Cardiac fibroblast (primary cell): ENCODE measurements around the gene CCDC148.

Experiments used
- DNase-seq, 2 donors: peaks; one replicate each; pipeline versions ENCODE4 v3.0.0 to v3.0.0-alpha.2; 2010; ENCODE audit warnings: low read depth in 2 of 2
- H3K4me3 ChIP-seq, 2 donors: replicated peaks in 1 of 2; 1 replicate in 1 of 2; 2 replicates in 1 of 2; pipeline ENCODE4 v1.5.1; 2011; ENCODE audit warnings: low read depth in 2 of 2, low read length in 2 of 2, mild to moderate bottlenecking in 2 of 2, moderate library complexity in 1 of 2
- CTCF ChIP-seq: IDR thresholded peaks from one replicate; pipeline ENCODE4 v1.5.1; 2011; ENCODE audit warnings: low read depth, mild to moderate bottlenecking, low read length, inconsistent platforms

Gene CCDC148

DNA sequence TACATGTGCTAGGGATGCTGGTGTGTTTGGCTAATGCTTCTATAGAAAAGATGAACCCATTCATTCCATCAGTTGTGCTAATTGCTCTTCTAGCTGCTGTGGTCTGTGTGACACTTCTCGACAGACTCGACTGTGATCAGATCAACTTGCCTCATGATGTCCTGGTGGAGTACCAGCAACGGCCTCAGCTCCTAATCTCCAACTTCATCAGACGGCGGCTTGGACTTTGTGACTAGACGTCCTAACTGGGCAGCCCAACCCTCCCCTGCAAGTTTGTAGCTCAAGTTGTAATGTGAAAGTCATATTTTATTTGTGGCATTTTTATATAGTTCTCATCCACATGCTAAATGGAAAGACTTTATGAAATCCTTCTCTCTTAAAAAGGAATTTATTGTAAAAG is 321.9 kb downstream of the CCDC148 start:
- no peak overlapping the region for H3K4me3 ChIP-seq
- TF ChIP-seq CTCF: no peak
- DNase-seq: no peak

DNA sequence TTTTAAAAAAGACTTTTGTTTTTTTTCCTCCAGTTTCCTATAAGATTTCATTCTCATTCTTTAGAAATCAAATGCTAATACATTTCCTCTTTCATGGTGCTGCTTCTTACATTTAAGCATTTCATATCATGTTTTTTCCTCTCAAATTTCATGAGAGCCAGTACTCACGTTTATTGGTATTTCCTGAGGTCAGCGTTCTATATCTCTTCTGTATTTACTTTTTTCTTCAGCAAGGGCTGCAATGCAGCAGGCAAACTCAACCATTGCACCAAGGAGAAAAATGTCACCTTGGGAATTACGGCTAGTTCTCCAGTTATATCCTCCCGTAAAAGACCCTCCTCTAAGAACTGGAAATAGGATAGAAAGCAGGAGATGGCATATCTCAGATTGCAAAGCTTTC is 322.5 kb downstream of the CCDC148 start:
- DNase-seq: no peak
- TF ChIP-seq CTCF: no peak
- H3K4me3 ChIP-seq: no peak overlapping the region

GRCh38 chr2:158131919-158132566 is 324.5 kb downstream of the CCDC148 start:
- no peak for TF ChIP-seq CTCF
- H3K4me3 ChIP-seq: no peak overlapping the region
- DNase-seq: no peak

GRCh38 chr2:158131483-158131912 is 325.1 kb downstream of the CCDC148 start:
- no peak for TF ChIP-seq CTCF
- no peak for DNase-seq
- H3K4me3 ChIP-seq: no peak overlapping the region

DNA sequence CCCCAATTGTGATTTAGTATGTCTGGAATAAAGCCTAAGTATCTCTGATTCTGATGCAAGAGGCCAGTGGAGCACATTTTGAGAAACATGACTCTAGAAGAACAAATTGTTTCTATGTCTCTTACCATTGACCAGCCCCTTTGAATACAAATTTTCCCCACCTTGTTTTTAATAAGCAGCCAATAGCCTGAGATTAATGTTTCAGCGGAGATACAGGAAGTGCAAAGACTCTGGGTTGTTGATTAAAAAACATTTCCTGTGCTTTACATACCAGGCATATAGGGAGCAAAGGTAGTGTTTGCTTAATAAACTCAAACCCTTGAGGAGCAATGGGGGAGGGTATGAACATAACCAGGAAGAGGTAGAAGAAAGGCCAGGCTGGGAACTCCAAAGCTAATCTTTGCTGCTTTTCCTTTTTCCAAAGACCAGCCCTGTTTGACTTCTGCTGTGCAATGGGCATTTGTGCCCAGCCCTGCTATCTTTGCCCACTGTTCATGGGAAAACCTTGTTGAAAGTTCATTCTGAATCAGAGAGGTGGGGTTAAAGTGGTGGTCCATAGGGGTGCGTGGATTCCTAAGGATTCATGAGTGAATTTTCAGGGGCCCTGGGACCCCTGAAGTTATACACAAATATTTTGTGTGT is 325.6 kb downstream of the CCDC148 start:
- no peak overlapping the region for H3K4me3 ChIP-seq
- DNase-seq: no peak
- no peak for TF ChIP-seq CTCF

DNA sequence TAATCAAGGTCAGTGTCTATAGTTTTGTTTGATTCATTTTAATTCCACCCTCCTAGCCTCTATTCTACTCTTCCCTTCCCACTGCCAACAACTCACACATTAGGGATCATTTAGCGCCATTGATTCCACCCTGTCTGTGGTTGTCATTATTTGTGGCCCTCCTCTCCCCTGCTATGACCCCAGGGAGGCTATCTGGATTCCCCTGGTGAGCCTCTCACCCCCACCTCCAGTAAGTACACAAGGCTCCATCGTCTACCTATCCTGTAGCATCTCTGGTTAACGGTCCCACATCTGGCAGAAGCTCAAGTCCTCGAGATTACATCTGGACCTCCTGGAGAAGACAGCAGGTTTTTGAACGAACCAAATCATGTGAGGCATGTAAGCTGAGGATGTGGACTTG is 327.5 kb downstream of the CCDC148 start:
- TF ChIP-seq CTCF: no peak
- DNase-seq: no peak
- no peak overlapping the region for H3K4me3 ChIP-seq
